ENCODE data around the gene CDK17. TPM values are rescaled to one million over a fixed set of nuclear protein-coding genes. Genes with fewer than 3 reads are reported as not detected.
"Not testable (repeated sequence)": the region's sequence is repeated elsewhere in the genome, so short reads cannot be mapped to it uniquely, and the experiment has no call there.

The CDK17 gene
- total and polyA plus RNA-seq, 10 donors = 12.9 to 108 (median 66.4) TPM

DNA sequence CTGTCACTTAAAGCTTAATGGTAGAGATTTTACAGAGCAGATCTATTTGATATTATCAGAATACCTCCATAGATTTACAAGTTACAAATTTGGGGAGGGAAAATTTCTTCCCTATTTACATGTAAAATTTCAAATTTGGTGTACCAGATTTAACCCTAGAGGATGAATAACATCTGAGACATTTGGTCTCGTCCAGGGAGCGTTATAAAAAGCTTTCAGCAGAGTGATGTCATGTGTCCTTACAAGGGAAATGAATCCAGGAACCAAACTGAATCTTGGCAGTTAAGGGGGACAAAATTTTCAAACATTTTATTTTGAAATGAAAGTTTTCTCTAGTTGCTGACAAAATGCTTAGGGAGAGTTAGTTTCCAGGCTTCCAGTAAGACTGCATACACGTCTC lies 4.5 kb upstream of the CDK17 start:
- Histone ChIP-seq H3K4me1 (peaks cover 7 to 49% (median 23%) of the 10 kb centered on the region in 6 donors), H3K36me3 (no peaks in the 10 kb centered on the region), H3K27ac (peak overlapping the region in 2 of 8 donors; percentile 12 to 28), H3K9me3 (no peaks in the 10 kb centered on the region), H3K4me3 (no peak overlapping the region), H3K27me3 (replicated peaks in 1 of 7) (no peaks in the 10 kb centered on the region)
- intact Hi-C loops (cut with DNase I; ENCODE audit: low total_unique reads) = loop anchor here (10.0 kb wide), 2 partner anchors 80 to 340 kb away; partner anchors contain the start of gene CFAP54
- WGBS, 5 donors = 52 to 71% (median 66%) methylated on average over 3 of the region's 3 CpGs
- DNase-seq = no peak
- TF ChIP-seq POLR2AphosphoS5 (IDR thresholded peaks at IDR 0.05) (no peak), POLR2A (IDR thresholded peaks at IDR 0.05) (no peak)

DNA sequence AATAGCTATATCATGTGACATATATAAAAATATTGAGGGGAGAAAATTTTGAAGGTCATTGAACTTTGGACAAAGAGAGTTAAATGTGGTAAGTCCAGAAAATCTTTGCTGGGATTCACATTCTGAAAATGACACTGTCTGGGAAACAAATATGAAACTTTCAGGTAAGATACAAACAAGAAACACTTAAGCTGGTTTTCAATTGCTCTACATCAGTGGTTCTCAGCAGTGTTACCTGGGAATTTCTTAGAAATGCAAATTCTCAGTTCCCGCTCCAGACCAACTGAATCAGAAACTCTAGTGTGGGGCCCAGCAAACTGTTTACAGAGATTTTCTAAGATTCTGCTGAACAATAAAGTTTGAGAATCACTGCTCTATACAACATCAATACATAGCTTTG lies 3.6 kb upstream of the CDK17 start:
- WGBS, 5 donors = 79 to 91% (median 82%) methylated on average over 1 of the region's 1 CpG
- intact Hi-C loops (cut with DNase I; ENCODE audit: low total_unique reads) = loop anchor here (10.0 kb wide), 2 partner anchors 81 to 339 kb away; partner anchors contain the start of gene CFAP54
- DNase-seq = no peak
- Histone ChIP-seq H3K9me3 (no peaks in the 10 kb centered on the region), H3K27me3 (replicated peaks in 1 of 7) (no peaks in the 10 kb centered on the region), H3K27ac (peak overlapping the region in 2 of 8 donors; percentile 12 to 28), H3K4me3 (no peak overlapping the region), H3K4me1 (peaks cover 7 to 43% (median 22%) of the 10 kb centered on the region in 6 donors), H3K36me3 (no peaks in the 10 kb centered on the region)
- TF ChIP-seq POLR2AphosphoS5 (IDR thresholded peaks at IDR 0.05) = no peak
- TF ChIP-seq, protein P1, sequence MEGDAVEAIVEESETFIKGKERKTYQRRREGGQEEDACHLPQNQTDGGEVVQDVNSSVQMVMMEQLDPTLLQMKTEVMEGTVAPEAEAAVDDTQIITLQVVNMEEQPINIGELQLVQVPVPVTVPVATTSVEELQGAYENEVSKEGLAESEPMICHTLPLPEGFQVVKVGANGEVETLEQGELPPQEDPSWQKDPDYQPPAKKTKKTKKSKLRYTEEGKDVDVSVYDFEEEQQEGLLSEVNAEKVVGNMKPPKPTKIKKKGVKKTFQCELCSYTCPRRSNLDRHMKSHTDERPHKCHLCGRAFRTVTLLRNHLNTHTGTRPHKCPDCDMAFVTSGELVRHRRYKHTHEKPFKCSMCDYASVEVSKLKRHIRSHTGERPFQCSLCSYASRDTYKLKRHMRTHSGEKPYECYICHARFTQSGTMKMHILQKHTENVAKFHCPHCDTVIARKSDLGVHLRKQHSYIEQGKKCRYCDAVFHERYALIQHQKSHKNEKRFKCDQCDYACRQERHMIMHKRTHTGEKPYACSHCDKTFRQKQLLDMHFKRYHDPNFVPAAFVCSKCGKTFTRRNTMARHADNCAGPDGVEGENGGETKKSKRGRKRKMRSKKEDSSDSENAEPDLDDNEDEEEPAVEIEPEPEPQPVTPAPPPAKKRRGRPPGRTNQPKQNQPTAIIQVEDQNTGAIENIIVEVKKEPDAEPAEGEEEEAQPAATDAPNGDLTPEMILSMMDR (IDR thresholded peaks at IDR 0.05 in 8 of 11, conservative IDR thresholded peaks at IDR 0.05 in 3 of 11) = no peak
- no peak for TF ChIP-seq POLR2A (IDR thresholded peaks at IDR 0.05)

DNA sequence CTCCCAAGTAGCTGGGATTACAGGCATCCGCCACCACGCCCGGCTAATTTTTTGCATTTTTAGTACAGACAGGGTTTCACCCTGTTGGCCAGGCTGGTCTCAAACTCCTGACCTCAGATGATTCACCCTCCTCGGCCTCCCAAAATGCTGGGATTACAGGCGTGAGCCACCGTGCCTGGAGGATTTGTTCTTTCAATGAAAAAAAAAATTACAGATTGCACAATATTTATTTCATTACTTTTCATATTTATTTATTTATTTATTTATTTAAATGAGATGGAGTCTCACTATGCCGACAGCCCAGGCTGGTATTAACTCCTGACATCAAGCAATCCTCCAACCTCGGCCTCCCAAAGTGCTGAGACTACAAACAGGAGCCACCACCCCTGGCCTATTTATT lies 2.3 kb upstream of the CDK17 start:
- WGBS, 5 donors = 94 to 97% (median 96%) methylated on average over 8 of the region's 8 CpGs

DNA sequence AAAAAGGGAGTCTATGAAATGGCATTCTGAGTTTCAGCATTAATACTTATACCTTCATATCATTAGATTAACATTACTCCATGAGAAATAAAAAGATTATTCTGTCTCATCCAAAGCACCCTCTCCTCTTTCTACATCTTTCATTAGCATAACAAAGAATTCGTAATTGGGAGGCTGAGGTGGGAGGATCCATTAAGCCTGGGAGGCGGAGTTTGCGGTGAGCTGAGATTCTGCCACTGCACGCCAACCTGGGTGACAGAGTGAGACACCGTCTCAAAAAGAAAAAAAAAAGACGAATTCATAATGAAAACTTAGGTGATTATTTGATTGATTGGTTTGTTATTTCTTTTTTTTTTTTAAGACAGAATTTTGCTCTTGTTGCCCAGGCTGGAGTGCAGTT lies 1.8 kb upstream of the CDK17 start:
- no peak for DNase-seq
- no peak for TF ChIP-seq POLR2AphosphoS5 (IDR thresholded peaks at IDR 0.05)
- no peak for TF ChIP-seq POLR2A (IDR thresholded peaks at IDR 0.05)
- TF ChIP-seq, protein P1 (IDR thresholded peaks at IDR 0.05 in 8 of 11, conservative IDR thresholded peaks at IDR 0.05 in 3 of 11) = no peak
- intact Hi-C loops (cut with DNase I; ENCODE audit: low total_unique reads) = loop anchor here (10.0 kb wide), 2 partner anchors 83 to 337 kb away; partner anchors contain the start of gene CFAP54
- Histone ChIP-seq H3K36me3 (no peaks in the 10 kb centered on the region), H3K4me1 (peaks cover 22 to 43% (median 30%) of the 10 kb centered on the region in 6 donors), H3K27ac (peak overlapping the region; percentile 98 to 100 (median 99)), H3K9me3 (no peaks in the 10 kb centered on the region), H3K27me3 (replicated peaks in 1 of 7) (no peaks in the 10 kb centered on the region), H3K4me3 (peak overlapping the region in 1 of 8 donors; percentile 88)
- 86 to 95% (median 89%) methylated on average over 6 of the region's 6 CpGs for WGBS, 5 donors

More for the DNA sequence above, 2.3 kb upstream of the CDK17 start:
- H3K9me3 ChIP-seq; H3K4me3 ChIP-seq; H3K27me3 ChIP-seq (replicated peaks in 1 of 7); DNase-seq; H3K36me3 ChIP-seq: not testable (repeated sequence)
- H3K27ac ChIP-seq = peak overlapping the region in 2 of 8 donors; percentile 98 to 100
- H3K4me1 ChIP-seq = peaks cover 17 to 43% (median 28%) of the 10 kb centered on the region in 6 donors
- intact Hi-C loops (cut with DNase I; ENCODE audit: low total_unique reads) = loop anchor here (10.0 kb wide), 2 partner anchors 82 to 338 kb away; partner anchors contain the start of gene CFAP54

DNA sequence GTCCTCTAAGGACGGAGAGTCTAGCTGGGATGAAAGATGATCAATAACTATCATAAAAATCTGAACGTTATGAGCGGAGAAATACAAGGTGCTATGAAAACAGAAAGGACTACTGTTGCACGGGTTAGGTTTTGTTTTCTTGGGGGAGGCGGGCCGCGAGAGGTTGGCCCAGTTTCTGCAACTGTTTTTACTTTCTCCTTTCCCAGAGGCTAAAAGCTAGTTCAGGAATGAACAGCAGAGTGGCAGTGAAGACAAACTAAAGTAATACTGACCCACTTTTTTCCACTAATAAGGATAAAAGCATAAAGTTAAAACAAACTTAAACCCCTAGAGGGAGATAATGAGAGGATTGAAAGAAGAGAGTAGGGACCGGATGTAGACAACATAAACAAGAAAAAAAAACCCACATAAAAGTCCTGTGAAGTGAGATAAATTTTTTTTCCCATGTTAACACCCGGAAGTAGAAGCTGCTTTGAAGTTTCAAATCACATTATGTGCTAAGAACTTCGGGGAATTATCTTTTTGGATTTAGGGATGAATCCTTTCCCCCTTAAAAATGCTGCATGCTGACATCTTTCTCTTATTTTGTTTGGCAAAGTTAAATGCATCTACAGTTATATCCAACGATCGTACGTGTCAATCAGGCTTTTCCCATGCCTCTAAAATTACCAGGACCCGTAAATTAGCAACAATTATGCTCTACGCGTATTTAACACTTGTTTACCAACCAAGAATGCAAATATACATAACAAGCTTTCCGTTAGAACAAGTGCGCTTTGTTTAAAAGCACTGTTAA lies 1.0 kb upstream of the CDK17 start:
- Histone ChIP-seq H3K9me3 (no peaks in the 10 kb centered on the region), H3K27me3 (replicated peaks in 1 of 7) (no peaks in the 10 kb centered on the region), H3K27ac (peak overlapping the region; percentile 98 to 100 (median 99)), H3K36me3 (no peaks in the 10 kb centered on the region), H3K4me3 (peak overlapping the region; percentile 71 to 96 (median 88)), H3K4me1 (peaks cover 29 to 48% (median 37%) of the 10 kb centered on the region in 6 donors)
- TF ChIP-seq POLR2AphosphoS5 (IDR thresholded peaks at IDR 0.05) (no peak), POLR2A (IDR thresholded peaks at IDR 0.05) (no peak)
- TF ChIP-seq, protein P1 (IDR thresholded peaks at IDR 0.05 in 8 of 11, conservative IDR thresholded peaks at IDR 0.05 in 3 of 11) = peak in 10 of 11 experiments; percentile 14 to 75 (median 52)
- DNase-seq = no peak
- intact Hi-C loops (cut with DNase I; ENCODE audit: low total_unique reads) = loop anchor here (10.0 kb wide), 2 partner anchors 84 to 336 kb away; partner anchors contain the start of gene CFAP54
- 11 to 17% (median 13%) methylated on average over 18 of the region's 18 CpGs for WGBS, 5 donors
